IMR-90 (cell line): Measurements from ENCODE around the gene PDE4C. TPM values are rescaled to one million over a fixed set of nuclear protein-coding genes. Genes with fewer than 3 reads are reported as not detected.

ENCODE experiments used
- ATAC-seq: fragments of 200-7000 bp; cut with Tn5 transposase; 2 replicates; pipeline ENCODE4 v1.9.1; 2020; ENCODE audit warnings: low read depth, mild to moderate bottlenecking, moderate library complexity
- BruUV-seq: library from RNA; stranded (reverse); fragments of 400-500 nt; replicated peaks from 2 replicates; lab custom pipeline; 2021; lab: Mats Ljungman, UMichigan
- CTCF ChIA-PET: fragments of 300-600 bp; formaldehyde crosslinking; extraction: SDS; loops from one replicate; lab custom pipeline; 2021; ENCODE audit warnings: antibody characterized with exemption; lab: Yijun Ruan, JAX
- POLR2A ChIA-PET: fragments of 300-600 bp; sonication (Branson Sonifier 250); formaldehyde crosslinking; loops from one replicate; lab custom pipeline; 2022; ENCODE audit warnings: antibody characterized with exemption; ENCODE audit not compliant: unreplicated experiment; lab: Charles Lee
- DNase-seq: peaks from one replicate; pipeline ENCODE4 v3.0.0; 2013
- H2AFZ ChIP-seq: replicated peaks from 2 replicates; pipeline ENCODE3; 2013; ENCODE audit warnings: low read length, mild to moderate bottlenecking; ENCODE audit not compliant: poor library complexity
- H2AK5ac ChIP-seq: 2 replicates; pipeline ENCODE4 v1.6.1; 2013; ENCODE audit warnings: low read depth, low read length, inconsistent platforms
- H2AK9ac ChIP-seq: replicated peaks from 2 replicates; pipeline ENCODE3; 2013; ENCODE audit warnings: mild to moderate bottlenecking, low read depth, low read length, moderate library complexity; ENCODE audit not compliant: poor library complexity
- H2BK120ac ChIP-seq: 2 replicates; pipeline ENCODE4 v1.6.1; 2013; ENCODE audit warnings: low read depth, low read length, inconsistent platforms
- H2BK15ac ChIP-seq: 3 replicates; pipeline ENCODE4 v1.6.1; 2013; ENCODE audit warnings: low read depth, low read length, inconsistent platforms
- H2BK20ac ChIP-seq: 2 replicates; pipeline ENCODE4 v1.6.1; 2013; ENCODE audit warnings: low read depth, mild to moderate bottlenecking, inconsistent platforms, low read length, moderate library complexity
- H2BK5ac ChIP-seq: 2 replicates; pipeline ENCODE4 v1.6.1; 2013; ENCODE audit warnings: mild to moderate bottlenecking, low read depth, low read length, inconsistent platforms; ENCODE audit not compliant: poor library complexity, severe bottlenecking
- H3K14ac ChIP-seq: replicated peaks from 2 replicates; pipeline ENCODE4 v1.6.1; 2013; ENCODE audit warnings: low read depth, low read length, inconsistent platforms
- H3K18ac ChIP-seq: 2 replicates; pipeline ENCODE4 v1.6.1; 2013; ENCODE audit warnings: low read depth, low read length, control low read depth
- H3K23ac ChIP-seq: 2 replicates; pipeline ENCODE4 v1.6.1; 2013; ENCODE audit warnings: low read depth, low read length, inconsistent platforms
- H3K27ac ChIP-seq: 2 replicates; pipeline ENCODE4 v1.5.1; 2013; ENCODE audit warnings: mild to moderate bottlenecking, control low read depth, low read length; ENCODE audit not compliant: insufficient read depth
- H3K27me3 ChIP-seq: 2 replicates; pipeline ENCODE4 v1.6.1; 2013; ENCODE audit warnings: low read length; ENCODE audit not compliant: control insufficient read depth, insufficient read depth
- H3K36me3 ChIP-seq: 2 replicates; pipeline ENCODE4 v1.6.1; 2013; ENCODE audit warnings: low read length, mixed read lengths; ENCODE audit not compliant: control insufficient read depth, insufficient read depth
- H3K4ac ChIP-seq: 2 replicates; pipeline ENCODE4 v1.6.1; 2013; ENCODE audit warnings: low read depth, low read length, inconsistent platforms
- H3K4me1 ChIP-seq: 2 replicates; pipeline ENCODE4 v1.6.1; 2013; ENCODE audit warnings: low read length, mixed read lengths; ENCODE audit not compliant: control insufficient read depth, insufficient read depth
- H3K4me2 ChIP-seq: 2 replicates; pipeline ENCODE4 v1.6.1; 2013; ENCODE audit warnings: low read depth, mild to moderate bottlenecking, control low read depth, low read length, moderate library complexity
- H3K4me3 ChIP-seq: 2 replicates; pipeline ENCODE4 v1.5.1; 2013; ENCODE audit warnings: low read depth, mild to moderate bottlenecking, control low read depth, low read length, moderate library complexity; ENCODE audit not compliant: insufficient read depth
- H3K56ac ChIP-seq: 2 replicates; pipeline ENCODE4 v1.6.1; 2013; ENCODE audit warnings: low read length, inconsistent platforms; ENCODE audit not compliant: insufficient read depth; ENCODE audit errors: extremely low read depth
- H3K79me1 ChIP-seq, 2 experiments: 2 replicates each; pipeline ENCODE4 v1.6.1; 2013; ENCODE audit warnings: low read length in 2 of 2, inconsistent platforms in 1 of 2, low read depth in 1 of 2
- H3K9ac ChIP-seq: 2 replicates; pipeline ENCODE4 v1.6.1; 2013; ENCODE audit warnings: low read depth, low read length, control low read depth
- H3K9me1 ChIP-seq: 2 replicates; pipeline ENCODE4 v1.6.1; 2013; ENCODE audit warnings: low read length, inconsistent platforms; ENCODE audit not compliant: insufficient read depth
- H3K9me3 ChIP-seq: 2 replicates; pipeline ENCODE4 v1.6.1; 2013; ENCODE audit warnings: low read length; ENCODE audit not compliant: control insufficient read depth, insufficient read depth
- H4K20me1 ChIP-seq: 2 replicates; pipeline ENCODE4 v1.6.1; 2013; ENCODE audit warnings: low read length, inconsistent platforms; ENCODE audit not compliant: insufficient read depth
- H4K5ac ChIP-seq: 2 replicates; pipeline ENCODE4 v1.6.1; 2013; ENCODE audit warnings: mild to moderate bottlenecking, low read depth, low read length, control low read depth
- H4K8ac ChIP-seq, 2 experiments: 2 replicates each; pipeline ENCODE4 v1.6.1; 2013; ENCODE audit warnings: low read depth in 2 of 2, low read length in 2 of 2, control low read depth in 1 of 2, inconsistent platforms in 1 of 2
- H4K91ac ChIP-seq: 2 replicates; pipeline ENCODE4 v1.6.1; 2013; ENCODE audit warnings: low read depth, low read length, inconsistent platforms; ENCODE audit not compliant: insufficient read depth
- BHLHE40 ChIP-seq: fragments of 150-350 bp; IDR thresholded peaks from 2 replicates; pipeline ENCODE4 v1.6.1; 2016; ENCODE audit warnings: mild to moderate bottlenecking, low read depth, low read length
- CEBPB ChIP-seq: IDR thresholded peaks from 2 replicates; pipeline ENCODE4 v1.6.1; 2012; ENCODE audit warnings: low read depth, low read length, improper control_type of control experiment
- CHD1 ChIP-seq: IDR thresholded peaks from 2 replicates; pipeline ENCODE4 v1.6.1; 2012; ENCODE audit warnings: low read depth, low read length, improper control_type of control experiment
- CTCF ChIP-seq: conservative IDR thresholded peaks from 2 replicates; pipeline ENCODE4 v1.5.1; 2012; ENCODE audit warnings: mild to moderate bottlenecking, low read depth, low read length, improper control_type of control experiment
- ELK1 ChIP-seq: fragments of 150-350 bp; IDR thresholded peaks from 2 replicates; pipeline ENCODE4 v1.6.1; 2016; ENCODE audit warnings: low read depth, mild to moderate bottlenecking, low read length, moderate library complexity, borderline replicate concordance
- FOS ChIP-seq: fragments of 150-350 bp; IDR thresholded peaks from 2 replicates; pipeline ENCODE4 v1.6.1; 2016; ENCODE audit warnings: low read depth, low read length
- MAFK ChIP-seq: IDR thresholded peaks from 2 replicates; pipeline ENCODE4 v1.6.1; 2012; ENCODE audit warnings: low read depth, low read length, improper control_type of control experiment
- MAZ ChIP-seq: IDR thresholded peaks from 2 replicates; pipeline ENCODE4 v1.6.1; 2012; ENCODE audit warnings: low read depth, mild to moderate bottlenecking, low read length, improper control_type of control experiment, moderate library complexity, borderline replicate concordance
- MXI1 ChIP-seq: IDR thresholded peaks from 2 replicates; pipeline ENCODE4 v1.6.1; 2012; ENCODE audit warnings: low read depth, mild to moderate bottlenecking, low read length, moderate library complexity, borderline replicate concordance
- NFE2L2 ChIP-seq: fragments of 150-350 bp; IDR thresholded peaks from 2 replicates; pipeline ENCODE4 v1.6.1; 2016; ENCODE audit warnings: low read depth, mild to moderate bottlenecking, low read length
- POLR2A ChIP-seq: IDR thresholded peaks from 2 replicates; pipeline ENCODE4 v1.6.1; 2012; ENCODE audit warnings: mild to moderate bottlenecking, low read depth, low read length
- RAD21 ChIP-seq: IDR thresholded peaks from 2 replicates; pipeline ENCODE4 v1.6.1; 2012; ENCODE audit warnings: low read length, improper control_type of control experiment
- RCOR1 ChIP-seq: IDR thresholded peaks from 2 replicates; pipeline ENCODE4 v1.6.1; 2012; ENCODE audit warnings: mild to moderate bottlenecking, low read length, improper control_type of control experiment; ENCODE audit not compliant: insufficient replicate concordance
- SMC3 ChIP-seq: fragments of 150-350 bp; IDR thresholded peaks from 2 replicates; pipeline ENCODE4 v1.6.1; 2016; ENCODE audit warnings: low read depth, mild to moderate bottlenecking, antibody characterized with exemption, low read length, moderate library complexity
- whole genome bisulfite sequencing, 2 experiments: methylation state at CpG; one replicate each; pipeline versions ENCODE4 v1.1.5 to v1.1.7; 2013; ENCODE audit warnings: missing lambda C conversion rate in 2 of 2; ENCODE audit not compliant: insufficient read length in 1 of 2; ENCODE audit errors: extremely low coverage in 2 of 2; 5-methylcytosine and 5-hydroxymethylcytosine counted together
- dilution Hi-C: fragments of 300-500 bp; cut with HindIII; formaldehyde crosslinking; loops from one replicate; pipeline ENCODE4 v1.14.3; 2018; ENCODE audit warnings: low sequenced_read_pairs; ENCODE audit not compliant: unreplicated experiment
- in situ Hi-C: fragments of 300-500 bp; cut with MboI; formaldehyde crosslinking; loops from 3 replicates; pipeline ENCODE4 v1.14.3; 2019; ENCODE audit warnings: low sequenced_read_pairs, inconsistent platforms, mixed read lengths
- intact Hi-C: fragments of 100-400 bp; cut with micrococcal nuclease; formaldehyde crosslinking; loops from 2 replicates; pipeline ENCODE4 v1.10.0; 2022
- polyA plus RNA-seq, 3 experiments: library from polyadenylated mRNA; depleted of rRNA; stranded (reverse); fragments of >200 nt; gene quantifications; 2 replicates each; pipeline ENCODE4 v1.2.3, GENCODE V29; 2012; ENCODE audit warnings: low replicate concordance in 1 of 3
- total RNA-seq: library from RNA; depleted of rRNA; stranded (reverse); fragments of >200 nt; gene quantifications from 2 replicates; pipeline ENCODE4 v1.2.3, GENCODE V29; 2012
- TF ChIP-seq, protein P1 (sequence below): fragments of 150-350 bp; IDR thresholded peaks from 2 replicates; pipeline ENCODE4 v1.6.1; 2017; ENCODE audit warnings: mild to moderate bottlenecking, antibody characterized with exemption, low read length, low read depth

PDE4C gene
- total and polyA plus RNA-seq, 2 of the 4 experiments (the other 2 are of a cell fraction) = 0.18 to 0.24 TPM

- no peak for ATAC-seq
- Histone ChIP-seq H2AFZ (no peak overlapping the region), H4K20me1 (peaks cover 5% of the 10 kb centered on the region; the same call in 1 of the 2 replicates), H2BK15ac (no peak overlapping the region), H3K36me3 (no peaks in the 10 kb centered on the region), H3K56ac (no peak overlapping the region), H3K27ac (no peak overlapping the region), H3K4me1 (peaks cover 7% of the 10 kb centered on the region), H3K27me3 (peaks cover 20% of the 10 kb centered on the region; the same call in 1 of the 2 replicates), H2BK5ac (no peak overlapping the region), H2BK120ac (no peak overlapping the region), H4K5ac (no peak overlapping the region), H3K9me3 (peaks cover 3% of the 10 kb centered on the region; the same call in 1 of the 2 replicates), H3K4me3 (no peak overlapping the region), H2AK5ac (no peak overlapping the region), H3K14ac (no peak overlapping the region), H3K18ac (no peak overlapping the region), H3K4ac (no peak overlapping the region), H3K9me1 (no peaks in the 10 kb centered on the region), H2BK20ac (no peak overlapping the region), H3K79me1 (no peaks in the 10 kb centered on the region), H3K9ac (no peak overlapping the region), H3K4me2 (no peak overlapping the region), H4K91ac (no peak overlapping the region), H3K23ac (no peak overlapping the region), H4K8ac (no peak overlapping the region), H2AK9ac (no peak overlapping the region)
- ChIA-PET CTCF (no interaction called here), POLR2A (no interaction called here)
- in situ Hi-C loops = no loop called here
- no peak for DNase-seq
- dilution Hi-C loops = no loop called here
- no CpG with 5 or more reads among the region's 5 CpGs for WGBS, 2 experiments
- intact Hi-C loops = no loop called here
- TF ChIP-seq RAD21 = no peak
- TF ChIP-seq CEBPB = no peak
- TF ChIP-seq NFE2L2 = no peak
- no peak for TF ChIP-seq MAFK
- no peak for TF ChIP-seq POLR2A
- no peak for TF ChIP-seq MXI1
- TF ChIP-seq CHD1 = no peak
- no peak for TF ChIP-seq BHLHE40
- TF ChIP-seq CTCF = peak; percentile 43
- TF ChIP-seq MAZ = no peak
- peak; percentile 29 for TF ChIP-seq RCOR1
- TF ChIP-seq, protein P1, sequence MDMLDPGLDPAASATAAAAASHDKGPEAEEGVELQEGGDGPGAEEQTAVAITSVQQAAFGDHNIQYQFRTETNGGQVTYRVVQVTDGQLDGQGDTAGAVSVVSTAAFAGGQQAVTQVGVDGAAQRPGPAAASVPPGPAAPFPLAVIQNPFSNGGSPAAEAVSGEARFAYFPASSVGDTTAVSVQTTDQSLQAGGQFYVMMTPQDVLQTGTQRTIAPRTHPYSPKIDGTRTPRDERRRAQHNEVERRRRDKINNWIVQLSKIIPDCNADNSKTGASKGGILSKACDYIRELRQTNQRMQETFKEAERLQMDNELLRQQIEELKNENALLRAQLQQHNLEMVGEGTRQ = no peak
- no peak for TF ChIP-seq FOS
- peak; percentile 14; the same call in 1 of the 2 replicates for TF ChIP-seq SMC3
- TF ChIP-seq ELK1 = no peak
- BruUV-seq = no TSS peak
These were observed 3.2 kb upstream of the PDE4C start for GRCh38 chr19:18229474-18229873.
